K562 (cell line): ENCODE measurements around the gene SREBF1. TPM values are rescaled to one million over a fixed set of nuclear protein-coding genes. Genes with fewer than 3 reads are reported as not detected.

ENCODE experiments used
- CEBPG ChIP-seq, 3 experiments: fragments of 200-800 bp in 1 of 3; sonication (Bioruptor generic) in 1 of 3; sonication (generic) in 1 of 3; formaldehyde crosslinking in 1 of 3; IDR thresholded peaks in 2 of 3; conservative IDR thresholded peaks in 1 of 3; 2 replicates each; pipeline versions ENCODE4 v1.6.1 to v1.8.0; 2016 to 2022; ENCODE audit warnings: missing compliant biosample characterization in 2 of 3, missing genetic modification characterization in 2 of 3, mild to moderate bottlenecking in 1 of 3, missing genetic modification reagents in 1 of 3
- FOSL1 ChIP-seq: fragments of 200-800 bp; sonication (Bioruptor generic); conservative IDR thresholded peaks from 2 replicates; pipeline ENCODE4 v1.6.1; 2016; ENCODE audit warnings: missing genetic modification characterization, missing compliant biosample characterization
- FOXO4 ChIP-seq: fragments of 450-650 bp; formaldehyde crosslinking; IDR thresholded peaks from 2 replicates; pipeline ENCODE4 v1.4.0; 2020; ENCODE audit warnings: mild to moderate bottlenecking, moderate library complexity
- MXD1 ChIP-seq: fragments of 250-450 bp; sonication (Bioruptor Pico); IDR thresholded peaks from 2 replicates; pipeline ENCODE4 v1.8.0; 2021; ENCODE audit warnings: borderline replicate concordance, mild to moderate bottlenecking, moderate library complexity; ENCODE audit not compliant: poor library complexity, severe bottlenecking
- SMC3 ChIP-seq: conservative IDR thresholded peaks from 2 replicates; pipeline ENCODE4 v1.6.1; 2011; ENCODE audit warnings: low read depth, low read length, improper control_type of control experiment; ENCODE audit not compliant: insufficient read depth
- TCFL5 ChIP-seq: fragments of 250-450 bp; sonication (Bioruptor Pico); conservative IDR thresholded peaks from 2 replicates; pipeline ENCODE4 v1.6.1; 2021; ENCODE audit warnings: mild to moderate bottlenecking, moderate library complexity, matching md5 sums
- ZNF146 ChIP-seq: IDR thresholded peaks from one replicate; pipeline ENCODE4 v1.6.1; 2018; ENCODE audit warnings: missing compliant biosample characterization; ENCODE audit not compliant: unreplicated experiment
- ZNF165 ChIP-seq: fragments of 250-450 bp; sonication (Bioruptor Pico); IDR thresholded peaks from 2 replicates; pipeline ENCODE4 v1.4.0; 2020; ENCODE audit warnings: borderline replicate concordance
- polyA plus RNA-seq, 8 experiments: library from polyadenylated mRNA; depleted of rRNA in 4 of 8; stranded (reverse) in 5 of 8; unstranded in 3 of 8; fragments of >200 nt; fragmentation: Nextera tagmentation in 2 of 8; fragmentation: Illumina TruSeq in 1 of 8; extraction: Ambion mirVana in 2 of 8; extraction: Trizol in 1 of 8; gene quantifications; 2 replicates each; pipeline versions ENCODE4 v1.2.1 to v1.2.3, GENCODE V29; 2011 to 2014; ENCODE audit warnings: inconsistent platforms in 1 of 8, missing spikeins in 1 of 8
- total RNA-seq, 7 experiments: library from RNA; depleted of rRNA in 6 of 7; stranded (reverse); fragments of >200 nt in 6 of 7; fragmentation: Illumina TruSeq in 2 of 7; extraction: Trizol in 2 of 7; gene quantifications; 2 replicates each; pipeline versions ENCODE4 v1.2.1 to v1.2.3, GENCODE V29; 2011 to 2021; ENCODE audit warnings: low replicate concordance in 1 of 7
- TF ChIP-seq, protein P1 (sequence below): fragments of 450-650 bp; IDR thresholded peaks from 2 replicates; pipeline ENCODE4 v1.6.1; 2016; ENCODE audit warnings: mild to moderate bottlenecking, moderate library complexity
- TF ChIP-seq, protein P2 (sequence below): fragments of 200-400 bp; formaldehyde crosslinking; IDR thresholded peaks from 2 replicates; pipeline ENCODE4 v1.6.1; 2017; ENCODE audit warnings: mild to moderate bottlenecking, low read depth, low read length, moderate library complexity

Gene SREBF1
- total and polyA plus RNA-seq, 9 of the 15 experiments (the other 6 are each of a cell fraction or from before 2014, with no cell fraction given) = 1.6 to 169 (median 69.4) TPM

DNA sequence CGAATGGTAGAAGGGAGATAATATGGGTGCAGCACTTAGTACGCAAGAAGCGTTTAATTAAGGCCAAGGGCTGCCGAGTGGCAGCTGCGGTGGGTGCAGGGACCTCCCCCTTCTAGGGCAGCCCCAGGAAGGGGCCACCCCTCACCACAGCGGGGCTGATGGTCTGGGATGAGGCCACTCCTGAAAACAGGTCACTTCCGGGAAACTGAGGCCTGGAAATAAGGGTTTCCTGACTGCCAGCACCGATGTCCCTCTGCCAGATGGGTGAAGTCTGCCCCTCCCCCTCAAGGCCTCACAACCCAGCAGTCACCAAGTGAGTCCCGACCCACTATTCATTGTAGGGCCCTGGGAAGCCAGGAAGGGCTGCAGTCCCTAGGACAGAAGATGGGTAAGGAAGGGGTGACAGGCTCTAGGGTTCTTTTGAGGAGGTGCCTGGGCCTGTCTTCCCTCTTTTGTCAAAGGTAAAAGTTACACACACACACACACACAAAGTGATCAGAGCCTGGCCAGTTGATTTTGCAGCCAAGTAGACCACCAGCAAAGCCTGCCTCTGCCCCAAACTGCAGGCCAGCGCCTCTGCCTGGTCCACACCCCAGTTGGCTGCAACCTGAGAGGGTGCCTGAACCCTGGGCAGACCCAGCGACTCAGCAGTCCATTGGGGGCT lies 12.5 kb downstream of the SREBF1 start (continued):
- TF ChIP-seq, protein P1, sequence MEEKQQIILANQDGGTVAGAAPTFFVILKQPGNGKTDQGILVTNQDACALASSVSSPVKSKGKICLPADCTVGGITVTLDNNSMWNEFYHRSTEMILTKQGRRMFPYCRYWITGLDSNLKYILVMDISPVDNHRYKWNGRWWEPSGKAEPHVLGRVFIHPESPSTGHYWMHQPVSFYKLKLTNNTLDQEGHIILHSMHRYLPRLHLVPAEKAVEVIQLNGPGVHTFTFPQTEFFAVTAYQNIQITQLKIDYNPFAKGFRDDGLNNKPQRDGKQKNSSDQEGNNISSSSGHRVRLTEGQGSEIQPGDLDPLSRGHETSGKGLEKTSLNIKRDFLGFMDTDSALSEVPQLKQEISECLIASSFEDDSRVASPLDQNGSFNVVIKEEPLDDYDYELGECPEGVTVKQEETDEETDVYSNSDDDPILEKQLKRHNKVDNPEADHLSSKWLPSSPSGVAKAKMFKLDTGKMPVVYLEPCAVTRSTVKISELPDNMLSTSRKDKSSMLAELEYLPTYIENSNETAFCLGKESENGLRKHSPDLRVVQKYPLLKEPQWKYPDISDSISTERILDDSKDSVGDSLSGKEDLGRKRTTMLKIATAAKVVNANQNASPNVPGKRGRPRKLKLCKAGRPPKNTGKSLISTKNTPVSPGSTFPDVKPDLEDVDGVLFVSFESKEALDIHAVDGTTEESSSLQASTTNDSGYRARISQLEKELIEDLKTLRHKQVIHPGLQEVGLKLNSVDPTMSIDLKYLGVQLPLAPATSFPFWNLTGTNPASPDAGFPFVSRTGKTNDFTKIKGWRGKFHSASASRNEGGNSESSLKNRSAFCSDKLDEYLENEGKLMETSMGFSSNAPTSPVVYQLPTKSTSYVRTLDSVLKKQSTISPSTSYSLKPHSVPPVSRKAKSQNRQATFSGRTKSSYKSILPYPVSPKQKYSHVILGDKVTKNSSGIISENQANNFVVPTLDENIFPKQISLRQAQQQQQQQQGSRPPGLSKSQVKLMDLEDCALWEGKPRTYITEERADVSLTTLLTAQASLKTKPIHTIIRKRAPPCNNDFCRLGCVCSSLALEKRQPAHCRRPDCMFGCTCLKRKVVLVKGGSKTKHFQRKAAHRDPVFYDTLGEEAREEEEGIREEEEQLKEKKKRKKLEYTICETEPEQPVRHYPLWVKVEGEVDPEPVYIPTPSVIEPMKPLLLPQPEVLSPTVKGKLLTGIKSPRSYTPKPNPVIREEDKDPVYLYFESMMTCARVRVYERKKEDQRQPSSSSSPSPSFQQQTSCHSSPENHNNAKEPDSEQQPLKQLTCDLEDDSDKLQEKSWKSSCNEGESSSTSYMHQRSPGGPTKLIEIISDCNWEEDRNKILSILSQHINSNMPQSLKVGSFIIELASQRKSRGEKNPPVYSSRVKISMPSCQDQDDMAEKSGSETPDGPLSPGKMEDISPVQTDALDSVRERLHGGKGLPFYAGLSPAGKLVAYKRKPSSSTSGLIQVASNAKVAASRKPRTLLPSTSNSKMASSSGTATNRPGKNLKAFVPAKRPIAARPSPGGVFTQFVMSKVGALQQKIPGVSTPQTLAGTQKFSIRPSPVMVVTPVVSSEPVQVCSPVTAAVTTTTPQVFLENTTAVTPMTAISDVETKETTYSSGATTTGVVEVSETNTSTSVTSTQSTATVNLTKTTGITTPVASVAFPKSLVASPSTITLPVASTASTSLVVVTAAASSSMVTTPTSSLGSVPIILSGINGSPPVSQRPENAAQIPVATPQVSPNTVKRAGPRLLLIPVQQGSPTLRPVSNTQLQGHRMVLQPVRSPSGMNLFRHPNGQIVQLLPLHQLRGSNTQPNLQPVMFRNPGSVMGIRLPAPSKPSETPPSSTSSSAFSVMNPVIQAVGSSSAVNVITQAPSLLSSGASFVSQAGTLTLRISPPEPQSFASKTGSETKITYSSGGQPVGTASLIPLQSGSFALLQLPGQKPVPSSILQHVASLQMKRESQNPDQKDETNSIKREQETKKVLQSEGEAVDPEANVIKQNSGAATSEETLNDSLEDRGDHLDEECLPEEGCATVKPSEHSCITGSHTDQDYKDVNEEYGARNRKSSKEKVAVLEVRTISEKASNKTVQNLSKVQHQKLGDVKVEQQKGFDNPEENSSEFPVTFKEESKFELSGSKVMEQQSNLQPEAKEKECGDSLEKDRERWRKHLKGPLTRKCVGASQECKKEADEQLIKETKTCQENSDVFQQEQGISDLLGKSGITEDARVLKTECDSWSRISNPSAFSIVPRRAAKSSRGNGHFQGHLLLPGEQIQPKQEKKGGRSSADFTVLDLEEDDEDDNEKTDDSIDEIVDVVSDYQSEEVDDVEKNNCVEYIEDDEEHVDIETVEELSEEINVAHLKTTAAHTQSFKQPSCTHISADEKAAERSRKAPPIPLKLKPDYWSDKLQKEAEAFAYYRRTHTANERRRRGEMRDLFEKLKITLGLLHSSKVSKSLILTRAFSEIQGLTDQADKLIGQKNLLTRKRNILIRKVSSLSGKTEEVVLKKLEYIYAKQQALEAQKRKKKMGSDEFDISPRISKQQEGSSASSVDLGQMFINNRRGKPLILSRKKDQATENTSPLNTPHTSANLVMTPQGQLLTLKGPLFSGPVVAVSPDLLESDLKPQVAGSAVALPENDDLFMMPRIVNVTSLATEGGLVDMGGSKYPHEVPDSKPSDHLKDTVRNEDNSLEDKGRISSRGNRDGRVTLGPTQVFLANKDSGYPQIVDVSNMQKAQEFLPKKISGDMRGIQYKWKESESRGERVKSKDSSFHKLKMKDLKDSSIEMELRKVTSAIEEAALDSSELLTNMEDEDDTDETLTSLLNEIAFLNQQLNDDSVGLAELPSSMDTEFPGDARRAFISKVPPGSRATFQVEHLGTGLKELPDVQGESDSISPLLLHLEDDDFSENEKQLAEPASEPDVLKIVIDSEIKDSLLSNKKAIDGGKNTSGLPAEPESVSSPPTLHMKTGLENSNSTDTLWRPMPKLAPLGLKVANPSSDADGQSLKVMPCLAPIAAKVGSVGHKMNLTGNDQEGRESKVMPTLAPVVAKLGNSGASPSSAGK = no peak
- no peak for TF ChIP-seq ZNF165
- TF ChIP-seq, protein P2, sequence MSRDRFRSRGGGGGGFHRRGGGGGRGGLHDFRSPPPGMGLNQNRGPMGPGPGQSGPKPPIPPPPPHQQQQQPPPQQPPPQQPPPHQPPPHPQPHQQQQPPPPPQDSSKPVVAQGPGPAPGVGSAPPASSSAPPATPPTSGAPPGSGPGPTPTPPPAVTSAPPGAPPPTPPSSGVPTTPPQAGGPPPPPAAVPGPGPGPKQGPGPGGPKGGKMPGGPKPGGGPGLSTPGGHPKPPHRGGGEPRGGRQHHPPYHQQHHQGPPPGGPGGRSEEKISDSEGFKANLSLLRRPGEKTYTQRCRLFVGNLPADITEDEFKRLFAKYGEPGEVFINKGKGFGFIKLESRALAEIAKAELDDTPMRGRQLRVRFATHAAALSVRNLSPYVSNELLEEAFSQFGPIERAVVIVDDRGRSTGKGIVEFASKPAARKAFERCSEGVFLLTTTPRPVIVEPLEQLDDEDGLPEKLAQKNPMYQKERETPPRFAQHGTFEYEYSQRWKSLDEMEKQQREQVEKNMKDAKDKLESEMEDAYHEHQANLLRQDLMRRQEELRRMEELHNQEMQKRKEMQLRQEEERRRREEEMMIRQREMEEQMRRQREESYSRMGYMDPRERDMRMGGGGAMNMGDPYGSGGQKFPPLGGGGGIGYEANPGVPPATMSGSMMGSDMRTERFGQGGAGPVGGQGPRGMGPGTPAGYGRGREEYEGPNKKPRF = no peak
- no peak for TF ChIP-seq CEBPG (CRISPR knock-in tag; IDR thresholded peaks at IDR 0.05)
- TF ChIP-seq CEBPG (tag; conservative IDR thresholded peaks at IDR 0.05 in 1 of 2, IDR thresholded peaks at IDR 0.05 in 1 of 2) = no peak
- TF ChIP-seq FOSL1 (tag) = peak; percentile 39
- no peak for TF ChIP-seq TCFL5 (CRISPR knock-in tag)
- no peak for TF ChIP-seq SMC3
- no peak for TF ChIP-seq MXD1 (CRISPR knock-in tag)
- TF ChIP-seq ZNF146 (CRISPR knock-in tag) = no peak
- no peak for TF ChIP-seq FOXO4 (CRISPR knock-in tag)
